BE2C (cell line): ENCODE measurements around the gene HAO1.

Experiments
- DNase-seq: peaks from one replicate; pipeline ENCODE4 v3.0.0-alpha.2; 2020
- H3K27me3 ChIP-seq: fragments of 250-450 bp; sonication (Bioruptor Pico); 2 replicates; pipeline ENCODE4 v1.5.1; 2020; ENCODE audit warnings: mild to moderate bottlenecking
- H3K36me3 ChIP-seq: fragments of 250-450 bp; sonication (Bioruptor Pico); 2 replicates; pipeline ENCODE4 v1.5.1; 2020; ENCODE audit warnings: mild to moderate bottlenecking
- H3K4me1 ChIP-seq: fragments of 250-450 bp; sonication (Bioruptor Pico); 2 replicates; pipeline ENCODE4 v1.5.1; 2020
- H3K4me3 ChIP-seq: 2 replicates; pipeline ENCODE4 v1.5.1; 2011; ENCODE audit warnings: low read depth, low read length
- H3K9me3 ChIP-seq: fragments of 250-450 bp; sonication (Bioruptor Pico); 2 replicates; pipeline ENCODE4 v1.5.1; 2020
- CTCF ChIP-seq: IDR thresholded peaks from 2 replicates; pipeline ENCODE4 v1.5.1; 2012; ENCODE audit warnings: mild to moderate bottlenecking, low read depth, low read length

Gene HAO1

GRCh38 chr20:7858734-7859250, 81.5 kb downstream of the HAO1 start:
- no peaks in the 10 kb centered on the region for H3K9me3 ChIP-seq
- H3K36me3 ChIP-seq: no peaks in the 10 kb centered on the region
- peaks cover 31% of the 10 kb centered on the region for H3K27me3 ChIP-seq
- H3K4me3 ChIP-seq: no peak overlapping the region
- no peak for TF ChIP-seq CTCF
- H3K4me1 ChIP-seq: no peaks in the 10 kb centered on the region; the same call in 1 of the 2 replicates
- DNase-seq: no peak

- no peak for DNase-seq
- Histone ChIP-seq H3K4me1 (no peaks in the 10 kb centered on the region; the same call in 1 of the 2 replicates), H3K9me3 (no peaks in the 10 kb centered on the region), H3K36me3 (no peaks in the 10 kb centered on the region), H3K4me3 (no peak overlapping the region), H3K27me3 (peaks cover 24% of the 10 kb centered on the region)
- no peak for TF ChIP-seq CTCF
Observed at GRCh38 chr20:7856756-7857155, 83.5 kb downstream of the HAO1 start.

GRCh38 chr20:7855545-7855944, 84.7 kb downstream of the HAO1 start:
- Histone ChIP-seq H3K27me3 (peaks cover 19% of the 10 kb centered on the region; the same call in 1 of the 2 replicates), H3K36me3 (no peaks in the 10 kb centered on the region), H3K4me1 (no peaks in the 10 kb centered on the region; the same call in 1 of the 2 replicates), H3K4me3 (no peak overlapping the region), H3K9me3 (no peaks in the 10 kb centered on the region)
- DNase-seq: no peak
- TF ChIP-seq CTCF: no peak

- DNase-seq: no peak
- no peak for TF ChIP-seq CTCF
- no peaks in the 10 kb centered on the region; the same call in 1 of the 2 replicates for H3K4me1 ChIP-seq
Observed at GRCh38 chr20:7853493-7853892, 86.8 kb downstream of the HAO1 start.

GRCh38 chr20:7850775-7851490, 89.3 kb downstream of the HAO1 start:
- DNase-seq: no peak
- H3K9me3 ChIP-seq: no peaks in the 10 kb centered on the region
- H3K4me3 ChIP-seq: no peak overlapping the region
- no peaks in the 10 kb centered on the region; the same call in 1 of the 2 replicates for H3K4me1 ChIP-seq
- no peak for TF ChIP-seq CTCF
- H3K36me3 ChIP-seq: no peaks in the 10 kb centered on the region
- peaks cover 30% of the 10 kb centered on the region for H3K27me3 ChIP-seq

More at GRCh38 chr20:7853493-7853892, 86.8 kb downstream of the HAO1 start:
- Histone ChIP-seq H3K36me3 (no peaks in the 10 kb centered on the region), H3K9me3 (no peaks in the 10 kb centered on the region), H3K27me3 (peaks cover 21% of the 10 kb centered on the region), H3K4me3 (no peak overlapping the region)

- no peaks in the 10 kb centered on the region; the same call in 1 of the 2 replicates for H3K4me1 ChIP-seq
- DNase-seq: no peak
- peaks cover 30% of the 10 kb centered on the region for H3K27me3 ChIP-seq
- TF ChIP-seq CTCF: no peak
- no peaks in the 10 kb centered on the region for H3K9me3 ChIP-seq
- H3K36me3 ChIP-seq: no peaks in the 10 kb centered on the region
- no peak overlapping the region for H3K4me3 ChIP-seq
Observed at GRCh38 chr20:7849675-7850074, 90.6 kb downstream of the HAO1 start.
